SU-DHL-6 (cell line): Measurements from ENCODE around the gene MYZAP.

ENCODE experiments used
- CTCF ChIP-seq: fragments of 200-600 bp; sonication (generic); IDR thresholded peaks from one replicate; pipeline ENCODE4 v1.5.1; 2017; ENCODE audit warnings: antibody characterized with exemption, mild to moderate bottlenecking, low read length, moderate library complexity; ENCODE audit not compliant: insufficient read depth, poor library complexity, severe bottlenecking
- EZH2phosphoT487 ChIP-seq: fragments of 200-600 bp; sonication (generic), shearing (Covaris generic); conservative IDR thresholded peaks from 2 replicates; pipeline ENCODE4 v1.6.1; 2018; ENCODE audit warnings: mild to moderate bottlenecking, antibody characterized with exemption, low read length, moderate library complexity, mixed read lengths

GRCh38 chr15:57727031-57727430, 135.3 kb downstream of the MYZAP start:
- TF ChIP-seq CTCF (no peak), EZH2phosphoT487 (no peak)
